ENCODE data around the gene SSBP3. TPM values are rescaled to one million over a fixed set of nuclear protein-coding genes. Genes with fewer than 3 reads are reported as not detected.

Gene SSBP3
- total and polyA plus RNA-seq, 4 donors = 7.7 to 24.7 (median 17.3) TPM

DNA sequence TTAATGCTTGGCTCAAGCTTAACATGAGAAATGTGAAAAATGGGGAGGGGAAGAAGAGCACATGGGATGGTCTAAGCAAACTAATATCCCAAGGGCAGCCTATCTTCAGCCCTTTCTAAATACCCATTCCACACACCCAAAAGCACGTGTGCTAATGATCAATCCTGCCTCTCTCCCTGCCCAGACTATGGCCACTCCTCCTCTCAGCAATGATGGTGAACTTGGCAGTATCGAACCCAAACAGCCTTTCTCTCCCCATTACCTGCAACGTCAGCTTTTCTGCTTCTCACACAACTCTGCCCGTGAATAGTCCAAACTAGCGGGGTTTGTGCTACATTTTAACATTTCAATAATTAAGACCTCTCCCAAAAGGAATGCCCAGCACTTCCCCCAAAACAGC is 41.6 kb downstream of the SSBP3 start:
- no peak overlapping the region for H3K27ac ChIP-seq (ENCODE audit: low read depth in 1 of 2, low read length in 2 of 2)
- no peak for TF ChIP-seq RXRA (IDR thresholded peaks at IDR 0.05)
- TF ChIP-seq, protein P1, sequence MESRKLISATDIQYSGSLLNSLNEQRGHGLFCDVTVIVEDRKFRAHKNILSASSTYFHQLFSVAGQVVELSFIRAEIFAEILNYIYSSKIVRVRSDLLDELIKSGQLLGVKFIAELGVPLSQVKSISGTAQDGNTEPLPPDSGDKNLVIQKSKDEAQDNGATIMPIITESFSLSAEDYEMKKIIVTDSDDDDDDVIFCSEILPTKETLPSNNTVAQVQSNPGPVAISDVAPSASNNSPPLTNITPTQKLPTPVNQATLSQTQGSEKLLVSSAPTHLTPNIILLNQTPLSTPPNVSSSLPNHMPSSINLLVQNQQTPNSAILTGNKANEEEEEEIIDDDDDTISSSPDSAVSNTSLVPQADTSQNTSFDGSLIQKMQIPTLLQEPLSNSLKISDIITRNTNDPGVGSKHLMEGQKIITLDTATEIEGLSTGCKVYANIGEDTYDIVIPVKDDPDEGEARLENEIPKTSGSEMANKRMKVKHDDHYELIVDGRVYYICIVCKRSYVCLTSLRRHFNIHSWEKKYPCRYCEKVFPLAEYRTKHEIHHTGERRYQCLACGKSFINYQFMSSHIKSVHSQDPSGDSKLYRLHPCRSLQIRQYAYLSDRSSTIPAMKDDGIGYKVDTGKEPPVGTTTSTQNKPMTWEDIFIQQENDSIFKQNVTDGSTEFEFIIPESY (IDR thresholded peaks at IDR 0.05) = no peak
- no peak for TF ChIP-seq HNF4G (IDR thresholded peaks at IDR 0.05)
- no peak for TF ChIP-seq NR2F2 (IDR thresholded peaks at IDR 0.05)
- no peak for TF ChIP-seq EGR1 (IDR thresholded peaks at IDR 0.05; ENCODE audit: low read depth in 2 of 2)
- TF ChIP-seq, protein P2, sequence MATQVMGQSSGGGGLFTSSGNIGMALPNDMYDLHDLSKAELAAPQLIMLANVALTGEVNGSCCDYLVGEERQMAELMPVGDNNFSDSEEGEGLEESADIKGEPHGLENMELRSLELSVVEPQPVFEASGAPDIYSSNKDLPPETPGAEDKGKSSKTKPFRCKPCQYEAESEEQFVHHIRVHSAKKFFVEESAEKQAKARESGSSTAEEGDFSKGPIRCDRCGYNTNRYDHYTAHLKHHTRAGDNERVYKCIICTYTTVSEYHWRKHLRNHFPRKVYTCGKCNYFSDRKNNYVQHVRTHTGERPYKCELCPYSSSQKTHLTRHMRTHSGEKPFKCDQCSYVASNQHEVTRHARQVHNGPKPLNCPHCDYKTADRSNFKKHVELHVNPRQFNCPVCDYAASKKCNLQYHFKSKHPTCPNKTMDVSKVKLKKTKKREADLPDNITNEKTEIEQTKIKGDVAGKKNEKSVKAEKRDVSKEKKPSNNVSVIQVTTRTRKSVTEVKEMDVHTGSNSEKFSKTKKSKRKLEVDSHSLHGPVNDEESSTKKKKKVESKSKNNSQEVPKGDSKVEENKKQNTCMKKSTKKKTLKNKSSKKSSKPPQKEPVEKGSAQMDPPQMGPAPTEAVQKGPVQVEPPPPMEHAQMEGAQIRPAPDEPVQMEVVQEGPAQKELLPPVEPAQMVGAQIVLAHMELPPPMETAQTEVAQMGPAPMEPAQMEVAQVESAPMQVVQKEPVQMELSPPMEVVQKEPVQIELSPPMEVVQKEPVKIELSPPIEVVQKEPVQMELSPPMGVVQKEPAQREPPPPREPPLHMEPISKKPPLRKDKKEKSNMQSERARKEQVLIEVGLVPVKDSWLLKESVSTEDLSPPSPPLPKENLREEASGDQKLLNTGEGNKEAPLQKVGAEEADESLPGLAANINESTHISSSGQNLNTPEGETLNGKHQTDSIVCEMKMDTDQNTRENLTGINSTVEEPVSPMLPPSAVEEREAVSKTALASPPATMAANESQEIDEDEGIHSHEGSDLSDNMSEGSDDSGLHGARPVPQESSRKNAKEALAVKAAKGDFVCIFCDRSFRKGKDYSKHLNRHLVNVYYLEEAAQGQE (IDR thresholded peaks at IDR 0.05) = no peak
- no peak for TF ChIP-seq FOXA1 (IDR thresholded peaks at IDR 0.05)
- TF ChIP-seq YY1 (IDR thresholded peaks at IDR 0.05) = no peak
- TF ChIP-seq, protein P3, sequence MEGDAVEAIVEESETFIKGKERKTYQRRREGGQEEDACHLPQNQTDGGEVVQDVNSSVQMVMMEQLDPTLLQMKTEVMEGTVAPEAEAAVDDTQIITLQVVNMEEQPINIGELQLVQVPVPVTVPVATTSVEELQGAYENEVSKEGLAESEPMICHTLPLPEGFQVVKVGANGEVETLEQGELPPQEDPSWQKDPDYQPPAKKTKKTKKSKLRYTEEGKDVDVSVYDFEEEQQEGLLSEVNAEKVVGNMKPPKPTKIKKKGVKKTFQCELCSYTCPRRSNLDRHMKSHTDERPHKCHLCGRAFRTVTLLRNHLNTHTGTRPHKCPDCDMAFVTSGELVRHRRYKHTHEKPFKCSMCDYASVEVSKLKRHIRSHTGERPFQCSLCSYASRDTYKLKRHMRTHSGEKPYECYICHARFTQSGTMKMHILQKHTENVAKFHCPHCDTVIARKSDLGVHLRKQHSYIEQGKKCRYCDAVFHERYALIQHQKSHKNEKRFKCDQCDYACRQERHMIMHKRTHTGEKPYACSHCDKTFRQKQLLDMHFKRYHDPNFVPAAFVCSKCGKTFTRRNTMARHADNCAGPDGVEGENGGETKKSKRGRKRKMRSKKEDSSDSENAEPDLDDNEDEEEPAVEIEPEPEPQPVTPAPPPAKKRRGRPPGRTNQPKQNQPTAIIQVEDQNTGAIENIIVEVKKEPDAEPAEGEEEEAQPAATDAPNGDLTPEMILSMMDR (IDR thresholded peaks at IDR 0.05; ENCODE audit: low read depth, low read length, missing input control) = no peak
- TF ChIP-seq, protein P4, sequence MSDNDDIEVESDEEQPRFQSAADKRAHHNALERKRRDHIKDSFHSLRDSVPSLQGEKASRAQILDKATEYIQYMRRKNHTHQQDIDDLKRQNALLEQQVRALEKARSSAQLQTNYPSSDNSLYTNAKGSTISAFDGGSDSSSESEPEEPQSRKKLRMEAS (IDR thresholded peaks at IDR 0.05) = no peak
- no peak for TF ChIP-seq FOXA2 (IDR thresholded peaks at IDR 0.05)
- no peak for TF ChIP-seq TAF1 (conservative IDR thresholded peaks at IDR 0.05)
- no peak for TF ChIP-seq RAD21 (IDR thresholded peaks at IDR 0.05)
- TF ChIP-seq HNF4A (conservative IDR thresholded peaks at IDR 0.05) = no peak
- no peak for TF ChIP-seq JUND (IDR thresholded peaks at IDR 0.05)
- TF ChIP-seq SP1 (IDR thresholded peaks at IDR 0.05) = no peak
- TF ChIP-seq GABPA (IDR thresholded peaks at IDR 0.05 in 1 of 2, conservative IDR thresholded peaks at IDR 0.05 in 1 of 2) = no peak
- H3K9ac ChIP-seq (ENCODE audit: low read depth in 1 of 2, low read length in 2 of 2) = no peak overlapping the region
- no peaks in the 10 kb centered on the region for H3K27me3 ChIP-seq (ENCODE audit: control insufficient read depth in 4 of 4, insufficient read depth in 4 of 4, low read length in 3 of 4)
- no peak overlapping the region for H3K4me3 ChIP-seq (ENCODE audit: low read depth in 1 of 3, low read length in 3 of 3)
- H3K36me3 ChIP-seq (ENCODE audit: control insufficient read depth in 4 of 4, insufficient read depth in 3 of 4, low read depth in 1 of 4, low read length in 3 of 4) = no peaks in the 10 kb centered on the region
- WGBS = 65% methylated on average over 5 of the region's 5 CpGs
- DNase-seq (ENCODE audit: low spot score) = no peak
- H3K4me1 ChIP-seq (ENCODE audit: control insufficient read depth in 4 of 4, insufficient read depth in 4 of 4, low read length in 3 of 4) = peaks cover 8 to 22% (median 16%) of the 10 kb centered on the region in 4 donors
- no peaks in the 10 kb centered on the region for H3K9me3 ChIP-seq (ENCODE audit: control insufficient read depth in 4 of 4, low read length in 3 of 4)

DNA sequence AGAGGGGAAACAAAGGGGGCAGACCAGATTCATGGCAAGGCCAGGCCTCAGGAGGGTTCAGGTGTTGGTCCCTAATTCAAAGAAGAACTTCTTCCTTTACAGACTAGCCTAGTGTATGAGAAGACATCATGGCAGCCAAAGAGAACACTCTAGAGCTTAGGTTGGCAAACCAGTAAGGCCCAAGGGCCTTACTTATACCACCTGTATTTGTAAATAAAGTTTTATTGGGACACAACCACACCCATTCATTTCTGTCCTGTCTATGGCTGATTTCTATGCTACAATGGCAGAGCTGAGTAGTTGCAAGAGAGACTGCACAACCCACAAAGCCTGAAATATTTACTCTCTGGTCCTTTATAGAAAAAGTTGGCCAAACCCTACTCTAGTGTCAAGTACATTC is 42.3 kb downstream of the SSBP3 start:
- DNase-seq (ENCODE audit: low spot score) = no peak
- Histone ChIP-seq H3K27me3 (ENCODE audit: control insufficient read depth in 4 of 4, insufficient read depth in 4 of 4, low read length in 3 of 4) (no peaks in the 10 kb centered on the region), H3K9ac (ENCODE audit: low read depth in 1 of 2, low read length in 2 of 2) (no peak overlapping the region), H3K36me3 (ENCODE audit: control insufficient read depth in 4 of 4, insufficient read depth in 3 of 4, low read depth in 1 of 4, low read length in 3 of 4) (no peaks in the 10 kb centered on the region), H3K27ac (ENCODE audit: low read depth in 1 of 2, low read length in 2 of 2) (no peak overlapping the region), H3K4me1 (ENCODE audit: control insufficient read depth in 4 of 4, insufficient read depth in 4 of 4, low read length in 3 of 4) (peaks cover 11 to 28% (median 20%) of the 10 kb centered on the region in 4 donors), H3K9me3 (ENCODE audit: control insufficient read depth in 4 of 4, low read length in 3 of 4) (no peaks in the 10 kb centered on the region), H3K4me3 (ENCODE audit: low read depth in 1 of 3, low read length in 3 of 3) (no peak overlapping the region)
- TF ChIP-seq SP1 (IDR thresholded peaks at IDR 0.05) (no peak), FOXA2 (IDR thresholded peaks at IDR 0.05) (no peak), RAD21 (IDR thresholded peaks at IDR 0.05) (no peak), YY1 (IDR thresholded peaks at IDR 0.05) (no peak), HNF4A (conservative IDR thresholded peaks at IDR 0.05) (no peak), NR2F2 (IDR thresholded peaks at IDR 0.05) (no peak), FOXA1 (IDR thresholded peaks at IDR 0.05) (no peak), EGR1 (IDR thresholded peaks at IDR 0.05; ENCODE audit: low read depth in 2 of 2) (no peak), RXRA (IDR thresholded peaks at IDR 0.05) (no peak), GABPA (IDR thresholded peaks at IDR 0.05 in 1 of 2, conservative IDR thresholded peaks at IDR 0.05 in 1 of 2) (no peak), HNF4G (IDR thresholded peaks at IDR 0.05) (no peak)
- TF ChIP-seq, protein P5, sequence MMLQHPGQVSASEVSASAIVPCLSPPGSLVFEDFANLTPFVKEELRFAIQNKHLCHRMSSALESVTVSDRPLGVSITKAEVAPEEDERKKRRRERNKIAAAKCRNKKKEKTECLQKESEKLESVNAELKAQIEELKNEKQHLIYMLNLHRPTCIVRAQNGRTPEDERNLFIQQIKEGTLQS (IDR thresholded peaks at IDR 0.05) = no peak
- TF ChIP-seq, protein P4 (IDR thresholded peaks at IDR 0.05) = no peak
- TF ChIP-seq, protein P2 (IDR thresholded peaks at IDR 0.05) = no peak

All from liver (tissue), 9 donors.